GM12891 (cell line): Measurements from ENCODE around the gene CST1.

Experiments
- POLR2A ChIP-seq: IDR thresholded peaks from 2 replicates; pipeline ENCODE4 v1.6.1; 2011; ENCODE audit warnings: low read depth, low read length, control low read depth
- POLR2AphosphoS5 ChIP-seq: IDR thresholded peaks from 2 replicates; pipeline ENCODE4 v1.6.1; 2011; ENCODE audit warnings: low read depth, low read length, control low read depth
- SPI1 ChIP-seq: IDR thresholded peaks from 2 replicates; pipeline ENCODE4 v1.6.1; 2011; ENCODE audit warnings: low read depth, low read length, control low read depth

- no peak for TF ChIP-seq POLR2A
- TF ChIP-seq POLR2AphosphoS5 = no peak
- TF ChIP-seq SPI1 = no peak
These were observed 21.3 kb upstream of the CST1 start for GRCh38 chr20:23772074-23772473.
